Measurements from ENCODE around the gene METTL18.
"Not testable (repeated sequence)": the region's sequence is repeated elsewhere in the genome, so short reads cannot be mapped to it uniquely, and the experiment has no call there.

The METTL18 gene

DNA sequence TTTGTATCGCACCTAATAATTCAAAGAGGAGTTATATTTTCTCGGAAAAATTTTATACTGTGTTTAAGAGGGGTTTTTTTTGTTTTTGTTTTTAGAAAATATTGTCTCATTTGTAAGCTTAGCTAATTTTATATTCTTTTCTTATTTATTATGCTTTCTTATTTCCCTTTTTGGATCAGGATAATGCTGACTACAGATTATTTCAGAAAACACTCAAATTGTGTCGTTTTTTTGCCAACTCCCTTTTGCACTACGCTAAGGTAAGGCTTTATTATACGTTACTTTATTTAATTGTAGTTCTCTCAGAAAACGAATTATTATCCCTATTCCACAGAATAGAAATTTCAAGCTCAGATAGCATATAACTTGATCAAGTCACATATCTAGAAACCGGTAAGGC lies 26.8 kb upstream of the METTL18 start:
- H3K27me3 ChIP-seq (ENCODE audit: insufficient read depth, low read depth), result no peaks in the 10 kb centered on the region
- no peak overlapping the region for H3K4me2 ChIP-seq
- H3K4me3 ChIP-seq (IDR thresholded peaks at IDR 0.05; ENCODE audit: insufficient read depth, low read depth, low read length), result no peak overlapping the region
- H3K4me1 ChIP-seq (ENCODE audit: low read depth, poor library complexity, severe bottlenecking), result no peaks in the 10 kb centered on the region
- no peak overlapping the region for H3K27ac ChIP-seq
- H3K9ac ChIP-seq, result no peak overlapping the region
- H4K20me1 ChIP-seq (ENCODE audit: insufficient read depth), result no peaks in the 10 kb centered on the region
- TF ChIP-seq, protein P1, sequence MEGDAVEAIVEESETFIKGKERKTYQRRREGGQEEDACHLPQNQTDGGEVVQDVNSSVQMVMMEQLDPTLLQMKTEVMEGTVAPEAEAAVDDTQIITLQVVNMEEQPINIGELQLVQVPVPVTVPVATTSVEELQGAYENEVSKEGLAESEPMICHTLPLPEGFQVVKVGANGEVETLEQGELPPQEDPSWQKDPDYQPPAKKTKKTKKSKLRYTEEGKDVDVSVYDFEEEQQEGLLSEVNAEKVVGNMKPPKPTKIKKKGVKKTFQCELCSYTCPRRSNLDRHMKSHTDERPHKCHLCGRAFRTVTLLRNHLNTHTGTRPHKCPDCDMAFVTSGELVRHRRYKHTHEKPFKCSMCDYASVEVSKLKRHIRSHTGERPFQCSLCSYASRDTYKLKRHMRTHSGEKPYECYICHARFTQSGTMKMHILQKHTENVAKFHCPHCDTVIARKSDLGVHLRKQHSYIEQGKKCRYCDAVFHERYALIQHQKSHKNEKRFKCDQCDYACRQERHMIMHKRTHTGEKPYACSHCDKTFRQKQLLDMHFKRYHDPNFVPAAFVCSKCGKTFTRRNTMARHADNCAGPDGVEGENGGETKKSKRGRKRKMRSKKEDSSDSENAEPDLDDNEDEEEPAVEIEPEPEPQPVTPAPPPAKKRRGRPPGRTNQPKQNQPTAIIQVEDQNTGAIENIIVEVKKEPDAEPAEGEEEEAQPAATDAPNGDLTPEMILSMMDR (conservative IDR thresholded peaks at IDR 0.05; ENCODE audit: low read depth, low read length), result no peak
- H3K36me3 ChIP-seq (ENCODE audit: insufficient read depth), result 0 out of 2 replicates have a peak, but pooled peaks cover 3% of the 10 kb centered on the region
- H3K79me2 ChIP-seq (ENCODE audit: insufficient read depth, low read depth), result no peaks in the 10 kb centered on the region
- no peak overlapping the region for H2AFZ ChIP-seq (ENCODE audit: low read depth)

DNA sequence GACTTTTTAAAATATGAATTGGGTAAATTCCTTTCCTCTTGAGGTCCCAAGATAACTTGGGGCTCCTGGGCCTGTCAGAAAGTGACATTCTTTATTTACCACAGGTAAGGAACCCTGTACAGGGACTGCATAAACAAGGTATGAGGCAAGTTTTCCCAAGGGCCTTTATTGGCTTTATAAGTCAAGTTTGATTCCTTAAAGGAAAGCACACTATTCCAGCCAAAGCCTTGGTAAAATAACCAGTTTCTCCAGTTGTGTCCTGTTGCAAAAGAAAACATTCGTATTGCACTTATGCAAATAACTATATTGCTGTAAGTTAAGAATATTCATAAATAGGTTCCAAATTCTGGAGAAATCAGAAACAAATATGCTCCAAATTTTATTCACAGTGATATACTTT lies 21.9 kb upstream of the METTL18 start:
- no peak overlapping the region for H3K27ac ChIP-seq
- H3K4me2 ChIP-seq, result no peak overlapping the region
- TF ChIP-seq, protein P1 (conservative IDR thresholded peaks at IDR 0.05; ENCODE audit: low read depth, low read length), result no peak
- no peaks in the 10 kb centered on the region for H3K4me1 ChIP-seq (ENCODE audit: low read depth, poor library complexity, severe bottlenecking)
- H3K9ac ChIP-seq, result no peak overlapping the region
- H3K27me3 ChIP-seq (ENCODE audit: insufficient read depth, low read depth), result no peaks in the 10 kb centered on the region
- no peak overlapping the region for H2AFZ ChIP-seq (ENCODE audit: low read depth)
- no peaks in the 10 kb centered on the region for H4K20me1 ChIP-seq (ENCODE audit: insufficient read depth)
- H3K36me3 ChIP-seq (ENCODE audit: insufficient read depth), result no peaks in the 10 kb centered on the region; the same call in 1 of the 2 replicates
- no peak overlapping the region for H3K4me3 ChIP-seq (IDR thresholded peaks at IDR 0.05; ENCODE audit: insufficient read depth, low read depth, low read length)
- no peaks in the 10 kb centered on the region for H3K79me2 ChIP-seq (ENCODE audit: insufficient read depth, low read depth)

DNA sequence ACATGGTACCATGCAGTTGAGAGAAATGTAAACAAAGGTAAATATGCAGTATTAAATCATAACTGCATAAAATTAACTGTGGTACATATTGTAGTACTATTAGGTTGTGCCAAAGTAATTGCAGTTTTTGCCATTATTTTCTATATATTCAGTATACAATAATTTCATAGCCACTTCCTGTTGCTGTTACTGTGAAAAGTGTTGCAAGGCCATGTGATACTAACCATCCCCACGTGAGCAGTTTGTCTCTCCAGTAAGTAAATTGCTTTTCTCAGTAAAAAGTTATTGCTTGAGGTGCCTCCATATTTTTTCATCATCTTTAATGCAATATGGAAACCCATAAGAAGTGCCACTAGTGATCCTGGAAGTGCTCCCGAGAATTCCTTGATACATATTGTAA lies 19.6 kb upstream of the METTL18 start:
- Histone ChIP-seq H3K4me1 (ENCODE audit: low read depth, poor library complexity, severe bottlenecking) (no peaks in the 10 kb centered on the region), H3K36me3 (ENCODE audit: insufficient read depth) (no peaks in the 10 kb centered on the region; the same call in 1 of the 2 replicates), H2AFZ (ENCODE audit: low read depth) (no peak overlapping the region), H3K4me3 (IDR thresholded peaks at IDR 0.05; ENCODE audit: insufficient read depth, low read depth, low read length) (no peak overlapping the region), H3K9ac (no peak overlapping the region), H4K20me1 (ENCODE audit: insufficient read depth) (no peaks in the 10 kb centered on the region), H3K27ac (no peak overlapping the region), H3K27me3 (ENCODE audit: insufficient read depth, low read depth) (no peaks in the 10 kb centered on the region), H3K4me2 (no peak overlapping the region), H3K79me2 (ENCODE audit: insufficient read depth, low read depth) (no peaks in the 10 kb centered on the region)
- TF ChIP-seq, protein P1 (conservative IDR thresholded peaks at IDR 0.05; ENCODE audit: low read depth, low read length), result no peak

DNA sequence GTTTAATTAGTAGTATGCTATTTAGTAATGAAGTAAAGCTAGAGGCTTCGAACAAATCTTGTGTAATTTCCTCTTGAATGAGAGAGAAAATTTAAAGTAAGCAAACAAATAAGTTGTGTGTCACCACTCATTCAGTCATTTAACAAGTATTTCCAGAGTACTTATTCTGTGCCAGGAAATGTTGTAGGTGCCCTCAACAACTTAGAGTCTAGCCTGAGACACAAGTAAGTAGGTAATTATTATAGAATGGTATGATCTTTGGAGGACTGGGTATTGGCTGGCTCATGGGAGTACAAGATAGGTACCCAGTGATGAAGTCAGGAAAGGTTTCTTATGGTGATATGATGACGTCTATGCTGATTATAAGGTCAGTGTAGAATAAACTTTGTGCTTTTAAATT lies 17.4 kb upstream of the METTL18 start:
- no peak overlapping the region for H3K9ac ChIP-seq
- TF ChIP-seq, protein P1 (conservative IDR thresholded peaks at IDR 0.05; ENCODE audit: low read depth, low read length), result no peak
- no peak overlapping the region for H2AFZ ChIP-seq (ENCODE audit: low read depth)
- H3K27me3 ChIP-seq (ENCODE audit: insufficient read depth, low read depth), result no peaks in the 10 kb centered on the region
- no peaks in the 10 kb centered on the region for H4K20me1 ChIP-seq (ENCODE audit: insufficient read depth)
- H3K27ac ChIP-seq, result no peak overlapping the region
- H3K4me1 ChIP-seq (ENCODE audit: low read depth, poor library complexity, severe bottlenecking), result no peaks in the 10 kb centered on the region
- no peak overlapping the region for H3K4me2 ChIP-seq
- H3K79me2 ChIP-seq (ENCODE audit: insufficient read depth, low read depth), result no peaks in the 10 kb centered on the region
- no peaks in the 10 kb centered on the region; the same call in 1 of the 2 replicates for H3K36me3 ChIP-seq (ENCODE audit: insufficient read depth)
- no peak overlapping the region for H3K4me3 ChIP-seq (IDR thresholded peaks at IDR 0.05; ENCODE audit: insufficient read depth, low read depth, low read length)

DNA sequence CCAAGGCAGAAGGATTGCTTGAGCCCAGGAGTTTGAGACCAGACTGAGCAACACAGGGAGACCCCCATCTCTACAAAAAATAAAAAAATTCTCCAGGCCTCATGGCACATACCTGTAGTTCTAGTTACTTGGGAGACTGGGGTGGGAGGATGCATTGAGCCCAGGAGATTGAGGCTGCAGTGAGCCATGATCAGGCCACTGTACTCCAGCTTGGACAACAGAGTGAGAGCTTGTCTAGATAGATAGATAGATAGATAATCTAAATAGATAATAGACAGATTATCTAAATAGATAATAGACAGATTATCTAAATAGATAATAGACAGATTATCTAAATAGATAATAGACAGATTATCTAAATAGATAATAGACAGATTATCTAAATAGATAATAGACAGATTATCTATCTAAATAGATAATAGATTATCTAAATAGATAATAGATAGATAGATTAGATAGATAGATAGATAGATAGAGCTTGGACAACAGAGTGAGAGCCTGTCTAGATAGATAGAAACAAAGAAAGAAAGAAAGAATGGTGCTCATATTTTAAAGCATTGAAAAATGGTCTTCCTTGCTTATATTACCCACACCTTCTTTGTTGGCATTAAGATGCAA lies 16.8 kb upstream of the METTL18 start:
- not testable (repeated sequence) for H3K4me2 ChIP-seq; H3K4me3 ChIP-seq (IDR thresholded peaks at IDR 0.05; ENCODE audit: insufficient read depth, low read depth, low read length); H3K9ac ChIP-seq; H4K20me1 ChIP-seq (ENCODE audit: insufficient read depth); H3K27me3 ChIP-seq (ENCODE audit: insufficient read depth, low read depth); H3K79me2 ChIP-seq (ENCODE audit: insufficient read depth, low read depth); H3K36me3 ChIP-seq (ENCODE audit: insufficient read depth); H3K4me1 ChIP-seq (ENCODE audit: low read depth, poor library complexity, severe bottlenecking); H3K27ac ChIP-seq; H2AFZ ChIP-seq (ENCODE audit: low read depth)

Data from KMS-11 (cell line).